ENCODE measurements around the gene SCML2.

The SCML2 gene

DNA sequence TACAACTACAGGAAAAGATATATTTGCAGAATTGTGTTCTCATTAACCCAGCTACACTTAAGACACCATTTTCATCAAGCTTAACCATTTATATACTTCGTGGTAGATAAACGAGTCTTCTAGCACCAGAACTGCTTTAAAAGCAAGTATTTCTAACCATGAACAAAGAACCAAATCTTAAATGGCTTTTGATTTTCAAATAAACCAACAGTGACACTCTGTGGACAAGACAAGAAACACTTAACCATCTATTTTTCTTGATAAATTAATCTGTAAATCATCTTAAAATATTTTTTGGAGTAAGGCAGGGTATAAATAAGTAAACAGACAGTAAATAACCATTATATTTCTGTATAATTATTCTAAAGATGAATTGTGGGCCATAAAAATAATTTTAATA, 144.0 kb downstream of the SCML2 start:
- TF ChIP-seq, protein P1, sequence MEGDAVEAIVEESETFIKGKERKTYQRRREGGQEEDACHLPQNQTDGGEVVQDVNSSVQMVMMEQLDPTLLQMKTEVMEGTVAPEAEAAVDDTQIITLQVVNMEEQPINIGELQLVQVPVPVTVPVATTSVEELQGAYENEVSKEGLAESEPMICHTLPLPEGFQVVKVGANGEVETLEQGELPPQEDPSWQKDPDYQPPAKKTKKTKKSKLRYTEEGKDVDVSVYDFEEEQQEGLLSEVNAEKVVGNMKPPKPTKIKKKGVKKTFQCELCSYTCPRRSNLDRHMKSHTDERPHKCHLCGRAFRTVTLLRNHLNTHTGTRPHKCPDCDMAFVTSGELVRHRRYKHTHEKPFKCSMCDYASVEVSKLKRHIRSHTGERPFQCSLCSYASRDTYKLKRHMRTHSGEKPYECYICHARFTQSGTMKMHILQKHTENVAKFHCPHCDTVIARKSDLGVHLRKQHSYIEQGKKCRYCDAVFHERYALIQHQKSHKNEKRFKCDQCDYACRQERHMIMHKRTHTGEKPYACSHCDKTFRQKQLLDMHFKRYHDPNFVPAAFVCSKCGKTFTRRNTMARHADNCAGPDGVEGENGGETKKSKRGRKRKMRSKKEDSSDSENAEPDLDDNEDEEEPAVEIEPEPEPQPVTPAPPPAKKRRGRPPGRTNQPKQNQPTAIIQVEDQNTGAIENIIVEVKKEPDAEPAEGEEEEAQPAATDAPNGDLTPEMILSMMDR (IDR thresholded peaks at IDR 0.05; ENCODE audit: extremely low read depth, missing control alignments), result no peak
- DNase-seq (ENCODE audit: low spot score), result no peak

DNA sequence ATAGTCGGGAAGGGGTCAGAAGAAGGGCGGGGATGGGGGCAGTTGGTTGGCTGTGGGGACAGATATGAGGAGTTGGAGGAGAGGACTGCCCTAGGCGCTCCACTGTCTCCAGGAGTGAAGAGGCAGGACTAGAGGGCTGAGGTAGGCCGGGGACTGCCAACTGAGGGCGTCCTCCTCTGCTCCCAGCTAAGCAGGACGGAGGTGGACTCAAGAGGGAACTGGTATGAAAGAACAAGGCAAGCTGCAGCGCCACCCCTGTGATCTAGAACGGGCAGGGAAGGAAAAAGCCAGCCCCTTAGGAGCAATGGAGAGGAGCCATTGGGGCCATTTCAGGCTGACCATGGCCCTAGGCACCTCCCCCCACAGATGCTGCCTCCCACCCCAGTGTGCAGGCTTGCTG, 147.8 kb downstream of the SCML2 start:
- TF ChIP-seq, protein P1 (IDR thresholded peaks at IDR 0.05; ENCODE audit: extremely low read depth, missing control alignments), result no peak
- no peak for DNase-seq (ENCODE audit: low spot score)

DNA sequence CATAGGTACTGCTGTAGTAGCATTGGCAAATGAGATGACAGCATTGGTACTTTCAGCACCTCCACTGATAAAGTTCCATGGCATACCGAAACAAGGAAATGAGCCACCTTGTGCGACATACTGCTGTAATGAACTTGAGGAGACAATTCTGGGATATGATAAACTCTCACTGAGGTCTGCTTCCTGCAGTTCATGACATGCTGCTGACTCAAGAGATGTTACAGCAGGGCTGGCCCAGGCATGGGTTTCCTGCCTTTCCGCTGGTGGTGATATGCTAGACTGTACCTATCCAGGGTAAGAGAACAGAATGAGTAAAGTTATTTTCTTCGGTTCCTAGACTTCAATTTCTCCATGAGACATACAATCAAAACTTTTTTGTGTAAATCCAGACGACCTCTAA, 150.9 kb downstream of the SCML2 start:
- DNase-seq (ENCODE audit: low spot score), result no peak
- TF ChIP-seq, protein P1 (IDR thresholded peaks at IDR 0.05; ENCODE audit: extremely low read depth, missing control alignments), result no peak

DNA sequence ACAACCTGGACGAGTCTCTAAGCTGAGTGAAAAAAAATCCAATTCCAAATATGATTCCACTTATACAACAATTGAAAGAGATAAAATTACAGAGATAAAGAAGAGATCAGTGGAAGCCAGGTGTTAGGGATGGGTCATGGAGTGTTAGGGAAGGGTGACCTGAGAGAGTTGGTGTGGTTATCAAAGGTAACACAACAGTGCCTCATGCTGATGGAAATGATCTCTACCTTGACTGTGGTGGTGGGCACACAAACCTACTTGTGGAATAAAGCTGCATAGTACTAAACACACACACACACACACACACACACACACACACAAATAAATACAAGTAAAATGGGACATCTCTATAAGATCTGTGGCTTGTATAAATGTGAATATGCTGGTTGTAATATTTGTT, 159.8 kb downstream of the SCML2 start:
- TF ChIP-seq, protein P1 (IDR thresholded peaks at IDR 0.05; ENCODE audit: extremely low read depth, missing control alignments), result no peak
- DNase-seq (ENCODE audit: low spot score), result no peak
